ENCODE results near the gene GNAQ. TPM values are rescaled to one million over a fixed set of nuclear protein-coding genes. Genes with fewer than 3 reads are reported as not detected.

The GNAQ gene
- total RNA-seq, 1 donor from 2014 or later = 0.20 TPM

- CTCF ChIA-PET = no interaction called here
- Mint-ChIP-seq H3K27me3 (peaks cover 12% of the 10 kb centered on the region), H3K4me3 (no peak overlapping the region), H3K9me3 (no peaks in the 10 kb centered on the region), H3K36me3 (ENCODE audit: low read depth) (no peaks in the 10 kb centered on the region), H3K27ac (no peak overlapping the region), H3K4me1 (no peaks in the 10 kb centered on the region)
- ATAC-seq (ENCODE audit: low read depth) (no peak), DNase-seq (no peak)
- intact Hi-C loops (cut with micrococcal nuclease) = no loop called here
- TF ChIP-seq CTCF (IDR thresholded peaks at IDR 0.05) = no peak
- POLR2A ChIA-PET = no interaction called here
These were observed 124.0 kb downstream of the GNAQ start for GRCh38 chr9:77907585-77907984.

GRCh38 chr9:77906991-77907390 lies 124.6 kb downstream of the GNAQ start:
- Mint-ChIP-seq H3K4me3 (no peak overlapping the region), H3K27me3 (peaks cover 12% of the 10 kb centered on the region), H3K4me1 (no peaks in the 10 kb centered on the region), H3K27ac (no peak overlapping the region), H3K9me3 (no peaks in the 10 kb centered on the region), H3K36me3 (ENCODE audit: low read depth) (no peaks in the 10 kb centered on the region)
- ATAC-seq (ENCODE audit: low read depth) (no peak), DNase-seq (no peak)
- POLR2A ChIA-PET = no interaction called here
- CTCF ChIA-PET = no interaction called here
- intact Hi-C loops (cut with micrococcal nuclease) = no loop called here
- no peak for TF ChIP-seq CTCF (IDR thresholded peaks at IDR 0.05)

- Mint-ChIP-seq H3K4me3 (no peak overlapping the region), H3K27me3 (peaks cover 13% of the 10 kb centered on the region), H3K36me3 (ENCODE audit: low read depth) (no peaks in the 10 kb centered on the region), H3K4me1 (no peaks in the 10 kb centered on the region), H3K9me3 (no peaks in the 10 kb centered on the region), H3K27ac (no peak overlapping the region)
- CTCF ChIA-PET = no interaction called here
- no peak for DNase-seq
- ATAC-seq (ENCODE audit: low read depth) = no peak
- intact Hi-C loops (cut with micrococcal nuclease) = no loop called here
- POLR2A ChIA-PET = no interaction called here
- TF ChIP-seq CTCF (IDR thresholded peaks at IDR 0.05) = no peak
These were observed 127.8 kb downstream of the GNAQ start for GRCh38 chr9:77903666-77904285.

- no peaks in the 10 kb centered on the region for H3K9me3 Mint-ChIP-seq
- DNase-seq (no peak), ATAC-seq (ENCODE audit: low read depth) (no peak)
- intact Hi-C loops (cut with micrococcal nuclease) = no loop called here
- no peaks in the 10 kb centered on the region for H3K4me1 Mint-ChIP-seq
- ChIA-PET POLR2A (no interaction called here), CTCF (no interaction called here)
- H3K36me3 Mint-ChIP-seq (ENCODE audit: low read depth) = no peaks in the 10 kb centered on the region
- no peak overlapping the region for H3K27ac Mint-ChIP-seq
- no peak overlapping the region for H3K4me3 Mint-ChIP-seq
- peaks cover 5% of the 10 kb centered on the region for H3K27me3 Mint-ChIP-seq
- TF ChIP-seq CTCF (IDR thresholded peaks at IDR 0.05) = no peak
These were observed 129.8 kb downstream of the GNAQ start for GRCh38 chr9:77901771-77902170.

- Mint-ChIP-seq H3K27me3 (peaks cover 5% of the 10 kb centered on the region), H3K27ac (no peak overlapping the region), H3K4me3 (no peak overlapping the region), H3K9me3 (no peaks in the 10 kb centered on the region), H3K4me1 (no peaks in the 10 kb centered on the region), H3K36me3 (ENCODE audit: low read depth) (no peaks in the 10 kb centered on the region)
- intact Hi-C loops (cut with micrococcal nuclease) = no loop called here
- no peak for DNase-seq
- no peak for ATAC-seq (ENCODE audit: low read depth)
- ChIA-PET POLR2A (no interaction called here), CTCF (no interaction called here)
- no peak for TF ChIP-seq CTCF (IDR thresholded peaks at IDR 0.05)
These were observed 130.6 kb downstream of the GNAQ start for GRCh38 chr9:77901018-77901417.
